GM13976 (cell line): ENCODE measurements around the gene TRMT2A.

ENCODE experiments used
- DNase-seq: peaks from one replicate; pipeline ENCODE4 v3.0.0; 2012; ENCODE audit warnings: low spot score
- in situ Hi-C: fragments of 300-500 bp; cut with MboI; formaldehyde crosslinking; loops from one replicate; pipeline ENCODE4 v1.12.0; 2022; ENCODE audit warnings: low sequenced_read_pairs, mixed read lengths, inconsistent platforms; ENCODE audit not compliant: unreplicated experiment
- TF ChIP-seq, protein P1 (sequence below): IDR thresholded peaks from 2 replicates; pipeline ENCODE4 v1.5.1; 2012; ENCODE audit warnings: borderline replicate concordance, mild to moderate bottlenecking; ENCODE audit not compliant: insufficient read depth; ENCODE audit errors: extremely low read depth, missing control alignments, control extremely low read depth

Gene TRMT2A

DNA sequence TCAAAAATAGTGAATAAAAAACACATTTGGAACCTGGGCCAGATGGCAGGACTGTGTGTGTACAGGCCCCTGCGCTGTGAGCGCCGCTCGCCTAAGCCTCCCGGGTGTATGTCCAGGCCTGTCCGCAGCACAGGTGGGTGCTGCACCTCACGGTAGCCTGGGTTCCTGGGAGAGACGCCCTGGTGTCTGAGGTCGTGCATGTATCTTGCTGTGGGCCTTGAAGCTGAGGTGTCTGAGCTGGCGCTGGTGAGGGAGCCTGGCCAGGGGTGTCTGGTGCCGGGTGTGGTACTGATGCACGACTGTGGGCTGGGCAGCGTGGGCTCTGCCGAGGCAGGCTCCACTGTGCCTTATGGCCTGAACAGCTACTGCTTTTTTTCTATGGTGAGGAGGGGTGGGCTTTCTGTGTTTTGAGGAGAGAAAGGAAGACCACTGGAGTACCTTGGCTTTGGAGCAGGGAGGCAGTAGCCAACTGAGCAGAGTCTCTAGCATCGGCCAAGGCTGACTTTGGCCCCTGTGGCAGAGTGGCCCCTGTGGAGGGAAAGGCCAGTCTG, 10.4 kb upstream of the TRMT2A start:
- in situ Hi-C loops, result loop anchor here (10.0 kb wide), 1 partner anchor 153 kb away; no protein-coding TSS in a partner anchor
- TF ChIP-seq, protein P1, sequence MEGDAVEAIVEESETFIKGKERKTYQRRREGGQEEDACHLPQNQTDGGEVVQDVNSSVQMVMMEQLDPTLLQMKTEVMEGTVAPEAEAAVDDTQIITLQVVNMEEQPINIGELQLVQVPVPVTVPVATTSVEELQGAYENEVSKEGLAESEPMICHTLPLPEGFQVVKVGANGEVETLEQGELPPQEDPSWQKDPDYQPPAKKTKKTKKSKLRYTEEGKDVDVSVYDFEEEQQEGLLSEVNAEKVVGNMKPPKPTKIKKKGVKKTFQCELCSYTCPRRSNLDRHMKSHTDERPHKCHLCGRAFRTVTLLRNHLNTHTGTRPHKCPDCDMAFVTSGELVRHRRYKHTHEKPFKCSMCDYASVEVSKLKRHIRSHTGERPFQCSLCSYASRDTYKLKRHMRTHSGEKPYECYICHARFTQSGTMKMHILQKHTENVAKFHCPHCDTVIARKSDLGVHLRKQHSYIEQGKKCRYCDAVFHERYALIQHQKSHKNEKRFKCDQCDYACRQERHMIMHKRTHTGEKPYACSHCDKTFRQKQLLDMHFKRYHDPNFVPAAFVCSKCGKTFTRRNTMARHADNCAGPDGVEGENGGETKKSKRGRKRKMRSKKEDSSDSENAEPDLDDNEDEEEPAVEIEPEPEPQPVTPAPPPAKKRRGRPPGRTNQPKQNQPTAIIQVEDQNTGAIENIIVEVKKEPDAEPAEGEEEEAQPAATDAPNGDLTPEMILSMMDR, result no peak
- no peak for DNase-seq

GRCh38 chr22:20126284-20127029, 9.4 kb upstream of the TRMT2A start:
- in situ Hi-C loops, result loop anchor here (10.0 kb wide), 1 partner anchor 152 kb away; no protein-coding TSS in a partner anchor
- DNase-seq, result no peak
- TF ChIP-seq, protein P1, result no peak

DNA sequence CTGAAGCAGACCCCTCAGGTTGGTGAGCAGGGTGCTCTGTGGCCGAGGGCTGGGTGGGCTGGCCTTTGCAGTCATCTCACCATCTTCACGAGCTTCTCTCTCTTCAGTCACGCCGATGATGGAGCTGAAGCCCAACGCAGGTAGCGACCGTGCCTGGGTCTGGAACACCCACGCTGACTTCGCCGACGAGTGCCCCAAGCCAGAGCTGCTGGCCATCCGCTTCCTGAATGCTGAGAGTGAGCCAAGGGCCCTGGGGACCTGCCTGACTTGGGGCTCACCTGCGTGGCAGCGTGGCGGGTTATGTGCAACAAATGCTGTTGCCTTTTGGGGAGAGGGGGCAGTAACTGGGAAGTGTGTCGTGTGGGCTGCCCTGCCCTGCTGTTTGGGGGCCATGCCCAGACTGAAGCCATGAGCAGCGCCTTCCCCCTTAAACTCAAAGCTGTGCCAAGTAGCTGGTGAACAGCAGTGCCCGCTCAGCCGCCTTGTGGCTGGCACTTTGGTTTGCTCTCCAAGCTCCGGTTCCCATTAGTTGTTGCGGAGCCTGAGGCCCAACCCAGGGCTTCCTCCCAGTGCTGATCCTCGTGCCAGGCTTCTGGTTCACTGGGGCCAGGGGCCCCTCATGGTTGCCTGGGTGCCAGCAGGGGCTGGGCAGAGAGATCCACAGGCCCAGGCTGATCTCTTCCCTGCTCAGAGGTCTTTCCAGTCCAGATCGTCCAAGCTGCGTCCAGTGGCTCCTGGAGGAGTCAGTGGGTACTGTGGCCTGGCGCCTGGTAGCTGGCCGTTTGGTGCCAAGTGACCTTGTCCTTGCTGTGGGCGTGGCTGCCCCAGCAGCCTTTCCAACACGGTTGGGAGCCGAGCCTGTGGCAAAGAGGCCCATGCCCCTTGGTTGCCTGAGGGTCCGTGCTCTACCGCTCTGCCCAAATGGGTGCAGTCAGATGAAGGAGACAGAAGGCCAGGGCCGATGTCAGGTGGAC, 8.5 kb upstream of the TRMT2A start:
- in situ Hi-C loops, result loop anchor here (10.0 kb wide), 1 partner anchor 151 kb away; no protein-coding TSS in a partner anchor
- TF ChIP-seq, protein P1, result no peak
- no peak for DNase-seq

GRCh38 chr22:20124083-20124787, 7.2 kb upstream of the TRMT2A start:
- DNase-seq, result no peak
- TF ChIP-seq, protein P1, result no peak
- in situ Hi-C loops, result loop anchor here (10.0 kb wide), 1 partner anchor 149 kb away; no protein-coding TSS in a partner anchor

DNA sequence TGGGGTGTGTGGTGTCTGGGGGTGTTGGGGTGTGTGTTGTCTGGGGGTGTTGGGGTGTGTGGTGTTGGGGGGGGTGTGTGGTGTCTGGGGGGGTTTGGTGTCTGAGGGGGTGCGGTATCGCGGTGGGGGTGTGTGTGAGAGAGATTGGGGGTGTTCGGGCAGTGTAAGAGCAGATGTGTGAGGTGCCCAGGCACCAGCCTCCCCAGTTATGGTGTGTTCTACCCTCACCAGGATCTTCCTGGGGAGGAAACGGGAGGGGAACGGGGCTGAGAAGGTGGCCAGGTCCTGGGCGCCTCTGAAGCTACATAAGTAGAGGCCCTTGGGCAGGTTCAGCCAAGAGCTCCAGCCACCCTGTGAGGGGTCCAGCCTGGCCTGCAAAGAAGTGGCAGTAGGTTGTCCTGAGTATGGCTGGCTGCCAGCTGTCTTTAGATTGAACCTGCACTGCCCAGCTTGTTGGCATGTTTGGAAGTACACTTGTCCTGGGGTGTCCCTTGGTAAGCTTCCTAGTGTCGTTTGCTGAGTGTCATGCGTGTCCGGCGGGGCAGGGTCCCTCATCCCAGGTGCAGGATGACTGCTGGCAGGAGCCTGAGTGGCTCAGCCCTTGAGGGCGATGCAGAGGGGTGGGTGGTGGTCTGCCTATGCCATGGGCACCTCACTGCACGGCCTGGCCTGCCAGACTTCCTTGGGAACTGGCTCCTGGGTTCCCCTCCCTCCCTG, 6.5 kb upstream of the TRMT2A start:
- TF ChIP-seq, protein P1, result no peak
- DNase-seq, result no peak
- in situ Hi-C loops, result loop anchor here (10.0 kb wide), 1 partner anchor 149 kb away; no protein-coding TSS in a partner anchor
